NK-92 (cell line): ENCODE measurements around the gene LRP5.
"Not testable (repeated sequence)": the region's sequence is repeated elsewhere in the genome, so short reads cannot be mapped to it uniquely, and the experiment has no call there.

Experiments used
- DNase-seq: peaks from one replicate; lab custom pipeline; 2025; ENCODE audit not compliant: unreplicated experiment; lab: John Stamatoyannopoulos, UW

The LRP5 gene

GRCh38 chr11:68460741-68461574 lies 148.6 kb downstream of the LRP5 start, which contains the start of gene PPP6R3:
TSS of gene PPP6R3 (plus strand) at chr11:68460752. CDS start at chr11:68537665, 76,913 bp downstream.
- DNase-seq, result no peak

GRCh38 chr11:68461575-68461917 lies 149.2 kb downstream of the LRP5 start:
- no peak for DNase-seq

- DNase-seq, result no peak
These were observed 151.3 kb downstream of the LRP5 start for GRCh38 chr11:68463714-68464113.

GRCh38 chr11:68467201-68467834 lies 154.9 kb downstream of the LRP5 start:
- DNase-seq, result no peak

- DNase-seq, result no peak
These were observed 155.9 kb downstream of the LRP5 start for GRCh38 chr11:68468217-68468828.

DNA sequence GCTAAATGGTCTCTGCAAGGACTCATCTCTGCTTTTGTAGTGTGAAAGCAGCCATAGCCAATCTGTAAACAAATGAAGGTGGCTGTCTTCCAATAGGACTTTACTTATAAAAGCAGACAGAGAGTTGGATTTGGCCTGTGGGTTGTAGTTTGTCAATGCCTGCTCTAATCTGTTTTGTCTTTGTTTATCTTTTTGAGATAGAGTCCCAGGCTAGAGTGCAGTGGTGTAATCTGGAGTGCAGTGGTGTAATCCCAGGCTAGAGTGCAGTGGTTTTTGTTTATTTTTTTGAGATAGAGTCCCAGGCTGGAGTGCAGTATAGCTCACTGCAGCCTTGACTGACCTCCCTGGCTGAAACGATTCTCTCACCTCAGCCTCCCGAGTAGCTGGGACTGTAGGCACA lies 156.7 kb downstream of the LRP5 start:
- DNase-seq, result no peak

- DNase-seq, result no peak
These were observed 157.3 kb downstream of the LRP5 start for GRCh38 chr11:68469642-68470041.

DNA sequence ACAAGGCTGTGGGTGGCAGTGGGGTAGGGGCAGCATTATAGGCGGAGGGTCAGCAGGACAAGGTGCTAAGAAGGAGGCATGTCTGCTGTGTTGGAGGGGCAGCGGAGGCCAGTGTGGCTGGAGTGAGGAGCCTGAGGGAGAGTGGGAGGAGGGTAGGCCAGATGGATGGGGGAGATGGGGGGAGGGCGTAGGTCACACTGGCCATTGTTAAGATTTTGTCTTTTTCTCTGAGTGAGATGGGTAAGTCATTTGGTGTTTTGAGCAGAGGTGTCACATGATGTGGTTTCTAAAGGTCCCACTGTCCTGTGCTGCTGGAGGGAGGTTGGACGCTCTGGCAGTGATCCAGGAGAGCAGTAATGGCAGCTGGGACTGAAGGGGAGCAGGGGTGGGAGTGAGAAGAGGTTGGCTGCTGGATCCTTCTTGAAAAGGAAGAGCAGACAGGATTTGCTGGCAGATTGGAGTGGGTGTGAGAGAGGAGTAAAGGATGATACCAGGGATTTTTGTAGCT lies 158.0 kb downstream of the LRP5 start:
- no peak for DNase-seq

DNA sequence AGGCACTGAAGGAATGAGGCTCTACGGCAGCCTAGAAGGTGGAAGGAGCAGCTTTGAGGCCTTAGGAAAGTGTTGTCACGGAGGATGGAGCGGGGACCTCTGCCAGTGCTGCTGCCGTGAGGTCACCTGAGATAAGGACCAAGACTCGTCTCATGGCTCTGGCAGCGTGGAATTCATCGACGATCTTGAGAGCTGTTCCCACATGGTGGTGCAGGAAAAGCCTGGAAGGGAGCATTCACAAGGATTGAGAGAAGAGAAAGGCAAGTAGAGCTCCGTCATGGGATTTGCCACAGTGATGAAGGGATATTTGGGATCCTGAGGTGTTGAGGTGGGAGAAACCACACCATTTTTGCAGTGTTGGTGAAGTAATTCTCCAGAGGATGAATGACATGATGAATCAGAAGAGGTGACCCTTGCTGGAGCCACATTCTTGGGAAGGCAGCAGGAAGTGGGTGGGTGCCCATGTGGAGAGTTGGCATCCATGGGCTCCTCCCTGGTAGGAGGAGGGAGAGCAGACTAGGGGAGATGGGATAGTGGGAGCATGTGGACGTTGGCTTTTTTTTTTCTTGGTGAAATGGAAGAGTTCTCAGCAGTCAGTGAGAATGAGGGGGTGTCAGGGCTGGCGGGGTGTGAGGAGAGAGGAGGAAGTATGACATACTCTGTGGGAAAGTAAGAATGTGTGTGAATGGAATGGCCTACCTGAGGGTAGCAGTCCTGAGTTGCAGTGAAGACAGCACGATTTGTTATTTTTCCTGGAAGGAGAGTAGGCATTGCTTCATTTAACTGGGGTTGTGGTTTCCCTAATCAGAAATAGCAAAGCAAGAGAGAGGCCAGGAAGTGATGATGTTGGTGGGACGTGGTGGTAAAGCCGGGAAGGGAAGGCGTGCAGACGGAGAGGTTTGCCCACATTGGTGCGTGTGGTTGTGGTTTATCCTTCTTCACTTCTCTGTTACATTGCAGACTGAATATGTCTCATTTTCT lies 159.3 kb downstream of the LRP5 start:
- no peak for DNase-seq

GRCh38 chr11:68472778-68473177 lies 160.4 kb downstream of the LRP5 start:
- DNase-seq, result no peak

GRCh38 chr11:68473693-68474092 lies 161.3 kb downstream of the LRP5 start:
- DNase-seq, result no peak

- not testable (repeated sequence) for DNase-seq
These were observed 163.2 kb downstream of the LRP5 start for GRCh38 chr11:68475626-68476025.

- no peak for DNase-seq
These were observed 167.0 kb downstream of the LRP5 start for GRCh38 chr11:68479390-68479789.

DNA sequence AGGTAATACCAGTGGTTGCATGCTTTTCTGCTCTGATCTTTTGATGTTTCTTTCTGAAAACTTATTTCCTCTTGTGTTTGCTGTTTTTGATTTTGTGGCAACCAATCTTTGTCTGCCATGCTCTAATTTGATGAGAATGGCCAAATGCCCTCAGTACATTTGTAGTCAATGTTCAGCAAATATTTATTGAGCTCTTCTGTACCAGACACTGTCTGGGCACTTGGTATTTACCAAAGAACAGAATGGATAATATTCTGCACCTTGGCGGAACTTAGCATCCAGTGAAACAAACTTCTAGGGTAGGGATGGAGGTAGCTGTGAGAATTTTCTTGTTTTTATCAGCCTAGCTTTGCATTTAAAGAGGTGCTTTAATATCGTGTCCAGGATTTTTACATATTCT lies 167.8 kb downstream of the LRP5 start:
- no peak for DNase-seq

DNA sequence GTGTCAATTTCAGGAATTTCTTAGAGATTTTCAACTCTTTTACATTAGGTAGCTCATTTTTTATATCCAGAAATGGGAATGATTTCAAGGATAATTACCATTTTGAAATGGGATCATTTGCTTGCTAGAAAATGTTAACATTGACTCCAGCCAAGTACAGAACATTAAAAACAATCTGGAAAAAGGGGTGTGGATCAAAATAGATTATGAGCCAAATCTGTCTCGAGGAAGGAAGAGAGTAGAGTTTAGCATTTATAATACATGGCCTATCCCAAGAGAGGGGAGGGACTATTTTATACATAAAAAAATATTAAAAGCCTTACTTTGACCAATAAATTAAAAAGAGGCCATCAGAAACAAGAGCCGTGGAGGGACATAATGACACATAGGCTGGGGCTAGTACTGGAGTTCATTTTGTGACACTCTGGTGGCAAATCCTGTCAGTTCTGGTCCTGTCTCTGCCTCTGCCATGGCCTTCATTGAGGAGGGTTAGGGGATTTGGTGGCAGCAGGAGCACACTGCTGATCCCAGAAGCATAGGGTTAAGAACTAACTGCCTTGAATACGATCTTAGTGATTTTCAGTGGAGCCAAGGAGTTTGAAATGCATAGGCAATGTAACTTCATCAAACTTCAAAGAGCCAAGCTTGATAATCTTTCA lies 168.6 kb downstream of the LRP5 start:
- DNase-seq, result no peak

DNA sequence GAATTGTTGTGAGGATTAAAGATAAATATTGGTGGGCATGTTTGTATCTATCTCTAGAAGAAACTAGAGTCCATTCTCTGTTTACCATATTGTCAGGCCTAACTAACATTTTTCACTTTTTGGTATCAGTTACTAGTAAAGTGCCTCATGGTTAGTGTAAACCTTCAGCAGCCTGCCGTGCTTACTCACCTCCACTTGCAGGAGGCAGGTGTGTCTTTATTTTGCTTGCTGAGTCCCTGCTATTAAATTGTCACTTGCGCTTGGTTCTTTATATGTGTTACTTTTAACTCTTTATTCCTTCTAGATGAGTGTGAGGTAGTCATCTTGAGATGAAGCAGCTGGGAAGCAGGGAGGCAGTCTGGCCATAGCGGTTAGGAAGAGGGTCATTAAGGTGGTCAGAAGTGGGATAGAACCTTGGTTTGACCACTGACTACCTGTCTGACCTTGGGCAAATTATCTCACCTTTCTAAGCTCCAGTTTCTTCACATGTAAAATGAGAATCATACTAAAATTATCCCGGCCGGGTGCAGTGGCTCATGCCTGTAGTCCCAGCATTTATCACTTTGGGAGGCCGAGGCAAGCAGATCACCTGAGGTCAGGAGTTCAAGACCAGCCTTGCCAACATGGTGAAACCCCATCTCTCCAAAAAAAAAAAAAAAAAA lies 169.3 kb downstream of the LRP5 start:
- no peak for DNase-seq

- DNase-seq, result no peak
These were observed 176.2 kb downstream of the LRP5 start for GRCh38 chr11:68488623-68489022.

GRCh38 chr11:68495220-68495729 lies 182.9 kb downstream of the LRP5 start:
- no peak for DNase-seq

DNA sequence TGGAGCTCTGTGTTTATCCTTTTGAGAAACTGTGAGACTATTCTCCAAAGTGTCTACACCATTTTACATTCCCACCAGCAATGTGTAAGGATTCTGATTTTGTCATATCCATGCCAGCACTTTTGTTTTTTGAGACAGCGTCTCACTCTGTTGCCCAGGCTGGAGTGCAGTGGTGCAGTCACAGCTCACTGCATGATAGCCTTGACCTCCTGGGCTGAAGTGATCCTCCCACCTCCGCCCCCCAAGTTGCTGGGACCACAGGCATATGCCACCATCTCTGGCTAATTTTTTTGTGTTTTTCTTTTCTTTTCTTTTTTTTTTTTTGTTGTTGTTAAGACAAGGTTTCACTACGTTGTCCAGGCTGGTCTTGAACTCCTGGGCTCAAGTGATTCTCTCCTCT lies 183.5 kb downstream of the LRP5 start:
- DNase-seq, result no peak

- no peak for DNase-seq
These were observed 185.4 kb downstream of the LRP5 start for GRCh38 chr11:68497761-68498160.
